ENCODE measurements around the gene PRKACB. TPM values are rescaled to one million over a fixed set of nuclear protein-coding genes. Genes with fewer than 3 reads are reported as not detected.

PRKACB gene
- total RNA-seq, 1 donor from 2014 or later, result 64.9 TPM

GRCh38 chr1:84107955-84108354 is 36.1 kb upstream of the PRKACB start:
- H3K36me3 Mint-ChIP-seq (ENCODE audit: low read depth, unreplicated experiment), result peaks cover 6% of the 10 kb centered on the region
- no peaks in the 10 kb centered on the region for H4K20me1 ChIP-seq (ENCODE audit: insufficient read depth, low read length)
- FAIRE-seq (no peak), DNase-seq (ENCODE audit: low read depth) (no peak)
- no peaks in the 10 kb centered on the region for H3K27me3 ChIP-seq (ENCODE audit: insufficient read depth, low read length)
- TF ChIP-seq, protein P1, sequence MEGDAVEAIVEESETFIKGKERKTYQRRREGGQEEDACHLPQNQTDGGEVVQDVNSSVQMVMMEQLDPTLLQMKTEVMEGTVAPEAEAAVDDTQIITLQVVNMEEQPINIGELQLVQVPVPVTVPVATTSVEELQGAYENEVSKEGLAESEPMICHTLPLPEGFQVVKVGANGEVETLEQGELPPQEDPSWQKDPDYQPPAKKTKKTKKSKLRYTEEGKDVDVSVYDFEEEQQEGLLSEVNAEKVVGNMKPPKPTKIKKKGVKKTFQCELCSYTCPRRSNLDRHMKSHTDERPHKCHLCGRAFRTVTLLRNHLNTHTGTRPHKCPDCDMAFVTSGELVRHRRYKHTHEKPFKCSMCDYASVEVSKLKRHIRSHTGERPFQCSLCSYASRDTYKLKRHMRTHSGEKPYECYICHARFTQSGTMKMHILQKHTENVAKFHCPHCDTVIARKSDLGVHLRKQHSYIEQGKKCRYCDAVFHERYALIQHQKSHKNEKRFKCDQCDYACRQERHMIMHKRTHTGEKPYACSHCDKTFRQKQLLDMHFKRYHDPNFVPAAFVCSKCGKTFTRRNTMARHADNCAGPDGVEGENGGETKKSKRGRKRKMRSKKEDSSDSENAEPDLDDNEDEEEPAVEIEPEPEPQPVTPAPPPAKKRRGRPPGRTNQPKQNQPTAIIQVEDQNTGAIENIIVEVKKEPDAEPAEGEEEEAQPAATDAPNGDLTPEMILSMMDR (IDR thresholded peaks at IDR 0.05; ENCODE audit: insufficient read depth, low read depth, low read length), result no peak
- no peak for TF ChIP-seq EZH2 (IDR thresholded peaks at IDR 0.05; ENCODE audit: insufficient read depth, low read length)
- no peak overlapping the region for H3K4me3 Mint-ChIP-seq (ENCODE audit: unreplicated experiment)
- no peak overlapping the region for H3K9ac ChIP-seq (ENCODE audit: low read length)
- H3K27me3 Mint-ChIP-seq (ENCODE audit: low read depth, unreplicated experiment), result no peaks in the 10 kb centered on the region
- no peaks in the 10 kb centered on the region for H3K79me2 ChIP-seq (ENCODE audit: insufficient read depth, low read length)
- peak overlapping the region; percentile 57 for H3K4me2 ChIP-seq (ENCODE audit: low read length)
- no peaks in the 10 kb centered on the region for H3K9me3 ChIP-seq (ENCODE audit: insufficient read depth, low read depth, low read length)
- no peak overlapping the region for H3K4me3 ChIP-seq (ENCODE audit: insufficient read depth, low read depth, low read length)
- peaks cover 9% of the 10 kb centered on the region for H3K4me1 ChIP-seq (ENCODE audit: insufficient read depth, low read length)
- H3K36me3 ChIP-seq (ENCODE audit: insufficient read depth, low read length), result no peaks in the 10 kb centered on the region
- peak overlapping the region; percentile 81 for H3K27ac Mint-ChIP-seq (ENCODE audit: unreplicated experiment)
- peaks cover 22% of the 10 kb centered on the region for H3K4me1 Mint-ChIP-seq (ENCODE audit: low read depth, unreplicated experiment)
- H3K27ac ChIP-seq (ENCODE audit: low read depth, low read length), result peak overlapping the region; percentile 32
- H2AFZ ChIP-seq (ENCODE audit: low read depth, low read length), result no peak overlapping the region
- peaks cover 6% of the 10 kb centered on the region for H3K9me3 Mint-ChIP-seq (ENCODE audit: unreplicated experiment)

- Histone ChIP-seq H3K79me2 (ENCODE audit: insufficient read depth, low read length) (no peaks in the 10 kb centered on the region), H3K27ac (ENCODE audit: low read depth, low read length) (no peak overlapping the region), H4K20me1 (ENCODE audit: insufficient read depth, low read length) (no peaks in the 10 kb centered on the region), H3K36me3 (ENCODE audit: insufficient read depth, low read length) (no peaks in the 10 kb centered on the region), H3K4me1 (ENCODE audit: insufficient read depth, low read length) (peaks cover 5% of the 10 kb centered on the region), H3K9ac (ENCODE audit: low read length) (no peak overlapping the region), H3K9me3 (ENCODE audit: insufficient read depth, low read depth, low read length) (no peaks in the 10 kb centered on the region), H2AFZ (ENCODE audit: low read depth, low read length) (no peak overlapping the region), H3K27me3 (ENCODE audit: insufficient read depth, low read length) (no peaks in the 10 kb centered on the region), H3K4me2 (ENCODE audit: low read length) (no peak overlapping the region), H3K4me3 (ENCODE audit: insufficient read depth, low read depth, low read length) (no peak overlapping the region)
- H3K36me3 Mint-ChIP-seq (ENCODE audit: low read depth, unreplicated experiment), result peaks cover 6% of the 10 kb centered on the region
- no peaks in the 10 kb centered on the region for H3K27me3 Mint-ChIP-seq (ENCODE audit: low read depth, unreplicated experiment)
- FAIRE-seq (no peak), DNase-seq (ENCODE audit: low read depth) (no peak)
- no peak for TF ChIP-seq EZH2 (IDR thresholded peaks at IDR 0.05; ENCODE audit: insufficient read depth, low read length)
- TF ChIP-seq, protein P1 (IDR thresholded peaks at IDR 0.05; ENCODE audit: insufficient read depth, low read depth, low read length), result no peak
- H3K9me3 Mint-ChIP-seq (ENCODE audit: unreplicated experiment), result peaks cover 6% of the 10 kb centered on the region
- no peak overlapping the region for H3K4me3 Mint-ChIP-seq (ENCODE audit: unreplicated experiment)
- H3K27ac Mint-ChIP-seq (ENCODE audit: unreplicated experiment), result peak overlapping the region; percentile 11
- peaks cover 12% of the 10 kb centered on the region for H3K4me1 Mint-ChIP-seq (ENCODE audit: low read depth, unreplicated experiment)
These were observed 35.0 kb upstream of the PRKACB start for GRCh38 chr1:84108900-84109578.

- no peak for DNase-seq (ENCODE audit: low read depth)
- Mint-ChIP-seq H3K36me3 (ENCODE audit: low read depth, unreplicated experiment) (peaks cover 6% of the 10 kb centered on the region), H3K27me3 (ENCODE audit: low read depth, unreplicated experiment) (no peaks in the 10 kb centered on the region), H3K9me3 (ENCODE audit: unreplicated experiment) (peaks cover 6% of the 10 kb centered on the region), H3K27ac (ENCODE audit: unreplicated experiment) (no peak overlapping the region), H3K4me1 (ENCODE audit: low read depth, unreplicated experiment) (peaks cover 12% of the 10 kb centered on the region), H3K4me3 (ENCODE audit: unreplicated experiment) (no peak overlapping the region)
- TF ChIP-seq, protein P1 (IDR thresholded peaks at IDR 0.05; ENCODE audit: insufficient read depth, low read depth, low read length), result no peak
- no peak for TF ChIP-seq EZH2 (IDR thresholded peaks at IDR 0.05; ENCODE audit: insufficient read depth, low read length)
- H3K27me3 ChIP-seq (ENCODE audit: insufficient read depth, low read length), result no peaks in the 10 kb centered on the region
- H3K9me3 ChIP-seq (ENCODE audit: insufficient read depth, low read depth, low read length), result no peaks in the 10 kb centered on the region
- FAIRE-seq, result no peak
- no peak overlapping the region for H3K27ac ChIP-seq (ENCODE audit: low read depth, low read length)
- H3K36me3 ChIP-seq (ENCODE audit: insufficient read depth, low read length), result no peaks in the 10 kb centered on the region
- H3K4me3 ChIP-seq (ENCODE audit: insufficient read depth, low read depth, low read length), result no peak overlapping the region
- H4K20me1 ChIP-seq (ENCODE audit: insufficient read depth, low read length), result no peaks in the 10 kb centered on the region
- H3K4me2 ChIP-seq (ENCODE audit: low read length), result no peak overlapping the region
- H3K79me2 ChIP-seq (ENCODE audit: insufficient read depth, low read length), result no peaks in the 10 kb centered on the region
- H2AFZ ChIP-seq (ENCODE audit: low read depth, low read length), result no peak overlapping the region
- H3K4me1 ChIP-seq (ENCODE audit: insufficient read depth, low read length), result peaks cover 5% of the 10 kb centered on the region
- H3K9ac ChIP-seq (ENCODE audit: low read length), result no peak overlapping the region
These were observed 33.4 kb upstream of the PRKACB start for GRCh38 chr1:84110629-84111028.
